ENCODE data around the gene ITIH3.

Gene ITIH3

DNA sequence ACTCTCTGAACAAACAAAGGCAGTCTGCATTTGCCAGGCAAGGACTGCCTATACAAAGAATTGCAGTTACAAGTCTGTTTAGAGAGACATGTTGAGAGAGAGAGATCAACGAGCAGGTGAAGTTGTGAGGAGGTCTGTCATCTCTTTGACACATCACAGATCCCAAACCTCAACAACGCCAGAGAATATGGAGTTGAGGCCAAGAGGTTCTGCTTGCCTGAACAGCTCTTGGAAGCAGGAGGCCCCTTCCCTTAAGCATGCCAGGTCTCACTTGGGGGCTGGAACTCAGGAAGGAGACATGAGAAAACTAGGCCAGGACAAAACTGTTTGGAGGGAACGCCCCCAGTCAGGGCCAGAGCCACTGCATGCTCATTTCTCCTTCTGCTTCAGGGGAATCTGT lies 62.5 kb downstream of the ITIH3 start:
- H3K4me1 ChIP-seq (ENCODE audit: control insufficient read depth, low read depth, low read length) = no peaks in the 10 kb centered on the region
- H3K9me3 ChIP-seq (ENCODE audit: control insufficient read depth, low read depth, low read length) = no peaks in the 10 kb centered on the region
- H3K36me3 ChIP-seq (ENCODE audit: control insufficient read depth, low read depth, low read length) = no peaks in the 10 kb centered on the region
- no peaks in the 10 kb centered on the region for H3K27me3 ChIP-seq (ENCODE audit: control insufficient read depth, insufficient read depth, low read length)
- no peak overlapping the region for H3K27ac ChIP-seq (ENCODE audit: low read length)
- H3K4me3 ChIP-seq (ENCODE audit: low read length) = no peak overlapping the region
- no peak overlapping the region for H3K9ac ChIP-seq (ENCODE audit: low read length)

DNA sequence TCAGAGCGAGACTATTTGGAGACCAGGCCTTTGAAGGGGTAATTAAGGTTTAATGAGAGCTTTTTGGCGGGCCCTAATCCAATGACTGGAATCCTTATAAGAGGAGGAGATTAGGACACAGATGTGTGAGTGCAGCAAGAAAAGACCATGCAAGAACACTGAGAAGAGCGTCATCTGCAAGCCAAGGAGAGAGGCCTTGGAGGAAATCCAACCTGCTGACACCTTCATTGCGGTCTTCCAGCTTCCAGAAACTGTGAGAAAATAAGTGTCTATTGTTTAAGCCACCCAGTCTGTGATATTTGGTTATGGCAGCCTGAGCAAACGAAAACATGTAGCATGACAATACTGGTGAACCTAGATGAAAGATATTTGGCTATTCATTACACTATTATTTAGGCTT lies 63.3 kb downstream of the ITIH3 start:
- H3K9me3 ChIP-seq (ENCODE audit: control insufficient read depth, low read depth, low read length) = no peaks in the 10 kb centered on the region
- no peak overlapping the region for H3K27ac ChIP-seq (ENCODE audit: low read length)
- H3K4me1 ChIP-seq (ENCODE audit: control insufficient read depth, low read depth, low read length) = no peaks in the 10 kb centered on the region
- H3K4me3 ChIP-seq (ENCODE audit: low read length) = no peak overlapping the region
- no peaks in the 10 kb centered on the region for H3K36me3 ChIP-seq (ENCODE audit: control insufficient read depth, low read depth, low read length)
- no peak overlapping the region for H3K9ac ChIP-seq (ENCODE audit: low read length)
- H3K27me3 ChIP-seq (ENCODE audit: control insufficient read depth, insufficient read depth, low read length) = no peaks in the 10 kb centered on the region

Data from iPS-18a (cell line).